AG09309 (cell line): ENCODE data around the gene ADCY9.

ENCODE experiments used
- DNase-seq: peaks from one replicate; pipeline ENCODE4 v3.0.0-alpha.2; 2010; ENCODE audit warnings: low read depth
- H3K4me3 ChIP-seq: 2 replicates; pipeline ENCODE4 v1.5.1; 2011; ENCODE audit warnings: mild to moderate bottlenecking, low read depth, low read length, moderate library complexity; ENCODE audit not compliant: control insufficient read depth
- CTCF ChIP-seq: IDR thresholded peaks from 2 replicates; pipeline ENCODE4 v1.5.1; 2011; ENCODE audit warnings: mild to moderate bottlenecking, low read depth, low read length, inconsistent platforms; ENCODE audit not compliant: insufficient read depth, control insufficient read depth; ENCODE audit errors: missing control alignments

ADCY9 gene

GRCh38 chr16:4089251-4089810, 26.9 kb downstream of the ADCY9 start:
- H3K4me3 ChIP-seq: no peak overlapping the region
- TF ChIP-seq CTCF: no peak
- DNase-seq: no peak

GRCh38 chr16:4087990-4088577, 28.2 kb downstream of the ADCY9 start:
- TF ChIP-seq CTCF: no peak
- no peak overlapping the region for H3K4me3 ChIP-seq
- no peak for DNase-seq

GRCh38 chr16:4087099-4087885, 28.9 kb downstream of the ADCY9 start:
- DNase-seq: no peak
- no peak for TF ChIP-seq CTCF
- H3K4me3 ChIP-seq: no peak overlapping the region

- no peak overlapping the region for H3K4me3 ChIP-seq
- no peak for DNase-seq
- no peak for TF ChIP-seq CTCF
These were observed 30.1 kb downstream of the ADCY9 start for GRCh38 chr16:4086153-4086552.

- no peak for TF ChIP-seq CTCF
- no peak for DNase-seq
- H3K4me3 ChIP-seq: no peak overlapping the region
These were observed 30.8 kb downstream of the ADCY9 start for GRCh38 chr16:4085405-4085970.

GRCh38 chr16:4083347-4083870, 32.8 kb downstream of the ADCY9 start:
- no peak for DNase-seq
- no peak for TF ChIP-seq CTCF
- no peak overlapping the region for H3K4me3 ChIP-seq
